BLaER1 treated with 17β-estradiol and CSF1 and Interleukin-3, amounts not matched to agents 10 nM and 100 nM (cell line): ENCODE measurements around the gene BTBD9.

Experiments used
- H3K27ac ChIP-seq, 11 experiments: shearing (Covaris generic); formaldehyde crosslinking; 2 replicates each; pipeline ENCODE4 v1.8.1; 2022
- H3K27me3 ChIP-seq, 11 experiments: shearing (Covaris generic); formaldehyde crosslinking; 2 replicates each; pipeline ENCODE4 v1.8.1; 2022
- H3K36me3 ChIP-seq, 11 experiments: shearing (Covaris generic); formaldehyde crosslinking; 2 replicates each; pipeline ENCODE4 v1.8.1; 2022
- H3K4me1 ChIP-seq, 10 experiments: shearing (Covaris generic); formaldehyde crosslinking; 2 replicates each; pipeline ENCODE4 v1.8.1; 2022
- H3K4me2 ChIP-seq, 11 experiments: shearing (Covaris generic); formaldehyde crosslinking; 2 replicates each; pipeline ENCODE4 v1.8.1; 2022
- H3K4me3 ChIP-seq, 10 experiments: shearing (Covaris generic); formaldehyde crosslinking; 2 replicates each; pipeline ENCODE4 v1.8.1; 2022
- H3K9ac ChIP-seq, 11 experiments: shearing (Covaris generic); formaldehyde crosslinking; 2 replicates each; pipeline ENCODE4 v1.8.1; 2022
- H3K9me3 ChIP-seq, 11 experiments: shearing (Covaris generic); formaldehyde crosslinking; replicated peaks in 1 of 11; 2 replicates each; pipeline ENCODE4 v1.8.1; 2022
- H4K20me1 ChIP-seq, 11 experiments: shearing (Covaris generic); formaldehyde crosslinking; 2 replicates each; pipeline ENCODE4 v1.8.1; 2022
- Cebpa-rat ChIP-seq, 11 experiments: shearing (Covaris generic); IDR thresholded peaks; 2 replicates each; pipeline ENCODE4 v1.8.1; 2022

Gene BTBD9

DNA sequence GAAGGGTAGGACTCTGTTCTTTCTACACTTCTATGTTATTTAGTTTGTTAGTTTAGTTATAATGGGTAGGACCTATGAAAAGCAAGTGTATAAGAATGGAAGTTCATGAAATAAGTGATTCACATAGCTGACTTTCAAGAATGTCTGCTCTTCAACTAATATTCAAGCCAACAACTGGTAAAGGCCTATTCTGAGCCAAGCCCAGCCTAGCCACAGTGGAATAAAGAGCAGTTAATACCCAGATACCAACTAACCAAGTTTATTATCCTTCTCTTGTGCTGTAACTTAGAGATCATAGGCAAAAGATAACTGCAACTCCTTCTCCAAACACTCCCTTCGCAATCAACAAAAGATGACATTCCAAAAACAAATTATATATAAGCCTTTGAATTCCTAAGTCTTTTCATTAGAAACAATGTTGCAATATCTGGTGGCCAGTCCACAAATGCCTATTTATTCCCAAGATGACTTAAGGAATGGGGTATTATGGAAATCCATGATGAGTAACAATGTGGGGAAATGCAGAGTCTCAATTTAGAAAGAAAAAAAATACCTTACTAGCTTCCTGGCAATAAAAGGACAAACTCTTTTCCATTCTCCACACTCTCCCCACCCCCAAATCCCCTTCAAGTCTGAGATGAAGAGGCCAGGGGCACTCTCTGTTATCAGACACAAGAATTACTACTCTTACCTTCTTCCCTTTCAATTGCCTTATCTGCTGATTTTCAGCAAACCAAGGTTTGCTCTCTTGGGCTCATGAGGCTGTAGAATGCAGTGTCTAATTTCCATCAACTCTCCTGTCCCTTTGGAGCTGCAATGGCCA, 27.4 kb downstream of the BTBD9 start:
- H3K4me1 ChIP-seq, result peaks cover 0 to 15% (median 2%) of the 10 kb centered on the region in 10 experiments; a peak in 5 of 20 replicates
- H4K20me1 ChIP-seq, result peaks cover 0 to 55% (median 0%) of the 10 kb centered on the region in 11 experiments; a peak in 4 of 22 replicates
- peaks cover 0 to 10% (median 4%) of the 10 kb centered on the region in 11 experiments; a peak in 7 of 22 replicates for H3K9me3 ChIP-seq

GRCh38 chr6:38610050-38610625, 29.6 kb downstream of the BTBD9 start:
- H3K27me3 ChIP-seq, result no peaks in the 10 kb centered on the region
- H3K9me3 ChIP-seq, result no peaks in the 10 kb centered on the region
- peaks cover 0 to 15% (median 2%) of the 10 kb centered on the region in 10 experiments; a peak in 5 of 20 replicates for H3K4me1 ChIP-seq
- H4K20me1 ChIP-seq, result peaks cover 0 to 54% (median 0%) of the 10 kb centered on the region in 11 experiments; a peak in 4 of 22 replicates
- peaks cover 0 to 9% (median 0%) of the 10 kb centered on the region in 11 experiments; a peak in 3 of 22 replicates for H3K36me3 ChIP-seq
- H3K4me2 ChIP-seq, result no peak overlapping the region
- no peak overlapping the region for H3K4me3 ChIP-seq
- no peak overlapping the region for H3K27ac ChIP-seq
- no peak overlapping the region for H3K9ac ChIP-seq
- TF ChIP-seq Cebpa-rat (IDR thresholded peaks at IDR 0.05), result no peak

More for the DNA sequence above, 27.4 kb downstream of the BTBD9 start:
- no peak overlapping the region for H3K27ac ChIP-seq
- peak overlapping the region in 6 of 11 experiments; percentile 11 to 54 (median 24); a peak in 8 of 22 replicates for H3K4me2 ChIP-seq
- peaks cover 0 to 5% (median 0%) of the 10 kb centered on the region in 11 experiments; a peak in 1 of 22 replicates for H3K36me3 ChIP-seq
- H3K4me3 ChIP-seq, result no peak overlapping the region
- TF ChIP-seq Cebpa-rat (IDR thresholded peaks at IDR 0.05), result no peak
- no peaks in the 10 kb centered on the region for H3K27me3 ChIP-seq
- no peak overlapping the region for H3K9ac ChIP-seq

GRCh38 chr6:38604700-38605099, 35.0 kb downstream of the BTBD9 start:
- Histone ChIP-seq H3K36me3 (peaks cover 0 to 9% (median 0%) of the 10 kb centered on the region in 11 experiments; a peak in 3 of 22 replicates), H4K20me1 (peaks cover 0 to 38% (median 0%) of the 10 kb centered on the region in 11 experiments; a peak in 4 of 22 replicates), H3K4me2 (no peak overlapping the region), H3K4me1 (no peaks in the 10 kb centered on the region), H3K27me3 (no peaks in the 10 kb centered on the region), H3K9me3 (no peaks in the 10 kb centered on the region), H3K27ac (no peak overlapping the region), H3K9ac (no peak overlapping the region), H3K4me3 (no peak overlapping the region)
- no peak for TF ChIP-seq Cebpa-rat (IDR thresholded peaks at IDR 0.05)

GRCh38 chr6:38603966-38604365, 35.8 kb downstream of the BTBD9 start:
- Histone ChIP-seq H3K9me3 (no peaks in the 10 kb centered on the region), H4K20me1 (peaks cover 0 to 30% (median 0%) of the 10 kb centered on the region in 11 experiments; a peak in 5 of 22 replicates)

GRCh38 chr6:38603496-38603895, 36.2 kb downstream of the BTBD9 start:
- Histone ChIP-seq H4K20me1 (peaks cover 0 to 26% (median 0%) of the 10 kb centered on the region in 11 experiments; a peak in 5 of 22 replicates), H3K9me3 (no peaks in the 10 kb centered on the region), H3K9ac (no peak overlapping the region), H3K27me3 (no peaks in the 10 kb centered on the region), H3K36me3 (peaks cover 0 to 9% (median 0%) of the 10 kb centered on the region in 11 experiments; a peak in 3 of 22 replicates), H3K4me3 (no peak overlapping the region), H3K27ac (no peak overlapping the region), H3K4me2 (no peak overlapping the region), H3K4me1 (no peaks in the 10 kb centered on the region)
- TF ChIP-seq Cebpa-rat (IDR thresholded peaks at IDR 0.05), result no peak

More at GRCh38 chr6:38603966-38604365, 35.8 kb downstream of the BTBD9 start:
- Histone ChIP-seq H3K27me3 (no peaks in the 10 kb centered on the region), H3K4me2 (no peak overlapping the region), H3K4me1 (no peaks in the 10 kb centered on the region), H3K27ac (no peak overlapping the region), H3K9ac (no peak overlapping the region), H3K4me3 (no peak overlapping the region), H3K36me3 (peaks cover 0 to 9% (median 0%) of the 10 kb centered on the region in 11 experiments; a peak in 3 of 22 replicates)
- TF ChIP-seq Cebpa-rat (IDR thresholded peaks at IDR 0.05), result no peak

DNA sequence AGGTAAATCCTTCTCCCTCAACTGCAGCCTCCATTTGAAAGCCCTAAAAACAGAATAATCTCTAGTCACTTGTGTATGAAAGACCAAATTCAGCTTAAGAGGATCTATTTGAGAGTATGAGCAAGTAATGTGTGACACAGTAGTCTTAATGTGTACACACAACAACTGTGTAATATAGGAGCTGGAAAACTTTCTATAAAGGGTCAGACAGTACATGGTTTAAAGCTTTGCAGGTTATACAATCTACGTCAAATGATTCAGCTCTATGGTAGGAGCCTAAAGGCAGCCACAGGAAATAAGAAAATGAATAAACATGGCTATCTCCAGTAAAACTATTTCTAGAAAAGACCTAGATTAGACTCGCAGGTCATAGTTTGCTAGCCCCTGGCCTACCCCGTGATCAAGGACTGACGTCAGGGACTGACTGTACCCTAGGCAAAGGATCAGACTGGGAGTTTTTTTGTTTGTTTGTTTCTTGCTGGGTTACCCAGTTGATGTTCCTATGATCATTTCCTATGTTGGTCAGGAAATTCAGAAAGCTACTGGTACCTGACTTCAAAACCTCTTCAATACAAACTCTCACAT, 39.7 kb downstream of the BTBD9 start:
- no peaks in the 10 kb centered on the region for H3K9me3 ChIP-seq
- no peak overlapping the region for H3K9ac ChIP-seq
- H3K27ac ChIP-seq, result no peak overlapping the region
- no peak overlapping the region for H3K4me3 ChIP-seq
- H3K36me3 ChIP-seq, result peaks cover 0 to 25% (median 0%) of the 10 kb centered on the region in 11 experiments; a peak in 4 of 22 replicates
- H3K27me3 ChIP-seq, result no peaks in the 10 kb centered on the region
- no peaks in the 10 kb centered on the region for H3K4me1 ChIP-seq
- no peak for TF ChIP-seq Cebpa-rat (IDR thresholded peaks at IDR 0.05)
- no peak overlapping the region for H3K4me2 ChIP-seq
- H4K20me1 ChIP-seq, result peaks cover 0 to 18% (median 0%) of the 10 kb centered on the region in 11 experiments; a peak in 5 of 22 replicates

DNA sequence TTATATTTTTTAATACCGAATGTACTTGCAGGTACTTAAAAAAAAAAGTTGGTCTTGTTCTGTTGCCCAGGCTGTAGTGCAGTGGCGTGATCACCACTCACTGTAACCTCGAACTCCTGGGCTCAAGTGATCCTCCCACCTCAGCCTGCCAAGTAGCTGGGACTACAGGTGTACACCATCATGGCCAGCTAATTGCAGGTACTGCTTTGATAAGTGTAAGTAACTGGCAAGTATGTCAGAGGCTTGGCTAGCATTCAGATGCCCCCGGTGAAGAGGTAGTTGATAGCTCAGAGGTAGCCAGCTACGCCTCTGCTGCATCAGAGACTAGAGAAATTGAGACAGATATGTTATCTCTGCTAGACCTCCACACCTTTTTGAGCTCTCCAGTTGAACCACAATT, 40.5 kb downstream of the BTBD9 start:
- peaks cover 0 to 18% (median 0%) of the 10 kb centered on the region in 11 experiments; a peak in 5 of 22 replicates for H4K20me1 ChIP-seq
- TF ChIP-seq Cebpa-rat (IDR thresholded peaks at IDR 0.05), result no peak
- H3K9ac ChIP-seq, result no peak overlapping the region
- H3K4me1 ChIP-seq, result no peaks in the 10 kb centered on the region
- H3K4me3 ChIP-seq, result no peak overlapping the region
- no peaks in the 10 kb centered on the region for H3K9me3 ChIP-seq
- no peak overlapping the region for H3K27ac ChIP-seq
- H3K27me3 ChIP-seq, result no peaks in the 10 kb centered on the region
- H3K36me3 ChIP-seq, result peaks cover 0 to 27% (median 0%) of the 10 kb centered on the region in 11 experiments; a peak in 4 of 22 replicates
- H3K4me2 ChIP-seq, result no peak overlapping the region

- no peak overlapping the region for H3K27ac ChIP-seq
- no peak overlapping the region for H3K4me2 ChIP-seq
- H3K36me3 ChIP-seq, result peaks cover 0 to 73% (median 11%) of the 10 kb centered on the region in 11 experiments; a peak in 14 of 22 replicates
- H3K4me1 ChIP-seq, result no peaks in the 10 kb centered on the region
- no peaks in the 10 kb centered on the region for H3K9me3 ChIP-seq
- no peaks in the 10 kb centered on the region; a peak in 1 of 22 replicates for H4K20me1 ChIP-seq
- no peak overlapping the region for H3K4me3 ChIP-seq
- no peak for TF ChIP-seq Cebpa-rat (IDR thresholded peaks at IDR 0.05)
- no peaks in the 10 kb centered on the region for H3K27me3 ChIP-seq
- no peak overlapping the region for H3K9ac ChIP-seq
Observed at GRCh38 chr6:38593998-38594665, 45.6 kb downstream of the BTBD9 start.
